Fibroblast of peridontal ligament (primary cell): ENCODE data around the gene SFXN5.

Experiments used
- DNase-seq: peaks from one replicate; pipeline ENCODE4 v3.0.0-alpha.2; 2010; ENCODE audit errors: extremely low read depth

Gene SFXN5

GRCh38 chr2:73053316-73054114, 18.0 kb downstream of the SFXN5 start:
- peak; percentile 60 for DNase-seq

- DNase-seq, result no peak
These were observed 21.4 kb downstream of the SFXN5 start for GRCh38 chr2:73050121-73050545.

GRCh38 chr2:73043929-73044832, 27.3 kb downstream of the SFXN5 start:
- no peak for DNase-seq

- no peak for DNase-seq
These were observed 28.2 kb downstream of the SFXN5 start for GRCh38 chr2:73043276-73043675.

GRCh38 chr2:73037947-73038585, 33.4 kb downstream of the SFXN5 start:
- no peak for DNase-seq

GRCh38 chr2:73036766-73037165, 34.7 kb downstream of the SFXN5 start:
- DNase-seq, result no peak

GRCh38 chr2:73035899-73036711, 35.4 kb downstream of the SFXN5 start:
- no peak for DNase-seq

GRCh38 chr2:73034661-73035375, 36.7 kb downstream of the SFXN5 start:
- DNase-seq, result no peak

- DNase-seq, result no peak
These were observed 37.6 kb downstream of the SFXN5 start for GRCh38 chr2:73033766-73034381.

GRCh38 chr2:73033142-73033765, 38.3 kb downstream of the SFXN5 start:
- no peak for DNase-seq

- DNase-seq, result no peak
These were observed 38.8 kb downstream of the SFXN5 start for GRCh38 chr2:73032702-73033097.

- DNase-seq, result no peak
These were observed 39.5 kb downstream of the SFXN5 start for GRCh38 chr2:73031725-73032701.

GRCh38 chr2:73031095-73031678, 40.3 kb downstream of the SFXN5 start:
- no peak for DNase-seq

GRCh38 chr2:73028841-73029240, 42.7 kb downstream of the SFXN5 start:
- DNase-seq, result peak; percentile 20

- DNase-seq, result no peak
These were observed 44.2 kb downstream of the SFXN5 start for GRCh38 chr2:73027340-73027739.

- no peak for DNase-seq
These were observed 48.0 kb downstream of the SFXN5 start for GRCh38 chr2:73023497-73023896.

GRCh38 chr2:73022024-73022568, 49.4 kb downstream of the SFXN5 start:
- DNase-seq, result no peak
